Spinal cord (tissue), 10 donors: ENCODE measurements around the gene CD48. TPM values are rescaled to one million over a fixed set of nuclear protein-coding genes. Genes with fewer than 3 reads are reported as not detected.

Experiments used
- DNase-seq, 6 donors: peaks; one replicate each; pipeline versions ENCODE4 v3.0.0 to v3.0.0-alpha.2; 2013 to 2015; ENCODE audit warnings: low spot score in 6 of 6, low read depth in 4 of 6
- H3K27ac ChIP-seq: one replicate; pipeline ENCODE4 v1.5.1; 2013; ENCODE audit warnings: low read depth, low read length, control low read depth
- H3K27me3 ChIP-seq: one replicate; pipeline ENCODE4 v1.6.1; 2013; ENCODE audit warnings: low read length; ENCODE audit not compliant: control insufficient read depth, insufficient read depth
- H3K36me3 ChIP-seq: one replicate; pipeline ENCODE4 v1.6.1; 2013; ENCODE audit warnings: low read length; ENCODE audit not compliant: control insufficient read depth, insufficient read depth
- H3K4me1 ChIP-seq: one replicate; pipeline ENCODE4 v1.6.1; 2013; ENCODE audit warnings: low read length; ENCODE audit not compliant: control insufficient read depth, insufficient read depth
- H3K4me3 ChIP-seq: one replicate; pipeline ENCODE4 v1.5.1; 2013; ENCODE audit warnings: low read depth, low read length, control low read depth
- H3K9me3 ChIP-seq: one replicate; pipeline ENCODE4 v1.6.1; 2013; ENCODE audit warnings: low read length; ENCODE audit not compliant: control insufficient read depth, insufficient read depth
- WGBS: methylation state at CpG from one replicate; pipeline ENCODE4 v1.1.5; 2013; ENCODE audit warnings: missing lambda C conversion rate; ENCODE audit not compliant: insufficient coverage; 5-methylcytosine and 5-hydroxymethylcytosine counted together
- polyA plus RNA-seq, 2 donors: library from polyadenylated mRNA; unstranded; fragments of 120-200 nt; gene quantifications; one replicate each; pipeline ENCODE4 v1.2.1, GENCODE V29; 2013; ENCODE audit not compliant: insufficient read length in 2 of 2
- total RNA-seq, 2 donors: library from RNA; depleted of rRNA in 1 of 2; stranded (reverse); fragments of 120-200 nt in 1 of 2; fragments of >200 nt in 1 of 2; gene quantifications; one replicate each; pipeline versions ENCODE4 v1.2.3 to v1.2.4, GENCODE V29; 2013 to 2014
- donor health status: healthy.

Gene CD48
- total and polyA plus RNA-seq, 4 donors, result 0.62 to 9.4 (median 1.1) TPM; not detected in 1

DNA sequence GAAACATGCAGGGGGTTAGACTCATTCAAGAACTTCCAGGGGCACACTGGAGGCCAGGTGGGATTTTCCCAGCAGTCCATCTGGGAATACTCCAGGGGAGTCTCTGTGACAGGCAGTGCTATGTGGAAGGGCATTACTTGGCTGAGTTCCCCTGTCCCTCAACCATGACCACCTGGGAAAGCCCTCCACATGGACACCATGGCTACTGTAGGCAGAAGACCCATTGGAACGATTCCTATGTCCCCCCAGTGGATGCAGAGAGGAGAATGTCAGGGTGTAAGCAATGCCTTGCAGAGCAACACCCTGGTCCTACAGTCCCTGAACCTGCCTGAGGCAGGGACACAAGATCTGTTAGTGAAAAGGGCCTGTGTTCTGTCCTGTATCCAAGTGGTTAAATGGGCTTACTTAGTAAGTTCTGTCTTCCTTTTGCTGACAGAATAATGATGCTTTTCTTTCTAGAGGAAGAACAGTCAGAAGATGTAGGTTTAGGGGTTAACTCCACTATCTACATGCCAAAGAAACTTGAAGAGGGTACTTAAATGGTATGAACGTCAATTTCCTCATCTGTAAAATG lies 78.2 kb downstream of the CD48 start:
- no peak for DNase-seq
- no peak overlapping the region for H3K4me3 ChIP-seq
- no peaks in the 10 kb centered on the region for H3K9me3 ChIP-seq
- H3K4me1 ChIP-seq, result no peaks in the 10 kb centered on the region
- H3K36me3 ChIP-seq, result no peaks in the 10 kb centered on the region
- 75% methylated on average over 1 of the region's 2 CpGs for WGBS
- no peak overlapping the region for H3K27ac ChIP-seq
- H3K27me3 ChIP-seq, result no peaks in the 10 kb centered on the region

DNA sequence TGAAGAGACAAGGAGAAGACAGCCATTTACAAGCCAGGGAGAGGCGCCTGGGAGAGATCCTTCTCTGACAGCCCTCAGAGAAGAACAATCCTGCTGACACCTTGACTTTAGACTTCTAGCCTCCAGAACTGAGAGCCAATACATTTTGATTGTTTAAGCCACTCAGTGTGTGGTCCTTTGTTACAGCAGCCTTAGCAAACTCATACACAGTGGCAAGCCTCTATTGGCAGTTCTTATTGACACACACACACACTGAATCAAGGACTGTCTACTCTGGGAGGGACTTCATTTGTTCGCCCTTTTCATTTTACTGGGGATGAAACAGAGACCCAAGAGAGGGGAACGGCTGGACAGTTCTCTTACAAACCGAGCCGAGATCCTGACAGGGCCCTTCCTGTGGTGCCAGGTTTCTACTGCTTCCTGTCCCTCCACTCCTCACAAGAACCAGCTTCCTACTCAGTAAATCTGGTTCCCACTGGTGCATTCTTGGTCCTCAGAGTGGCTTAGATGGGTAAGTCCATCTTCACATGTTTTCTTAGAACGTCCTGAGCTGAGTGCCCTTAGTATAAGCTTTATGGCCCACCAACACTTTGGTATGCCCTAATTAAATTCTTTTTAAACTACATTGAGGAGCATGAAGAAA lies 79.5 kb downstream of the CD48 start:
- Histone ChIP-seq H3K4me1 (no peaks in the 10 kb centered on the region), H3K27ac (no peak overlapping the region), H3K9me3 (no peaks in the 10 kb centered on the region), H3K36me3 (no peaks in the 10 kb centered on the region), H3K4me3 (no peak overlapping the region), H3K27me3 (no peaks in the 10 kb centered on the region)
- WGBS, result 83% methylated on average over 4 of the region's 6 CpGs
- no peak for DNase-seq

DNA sequence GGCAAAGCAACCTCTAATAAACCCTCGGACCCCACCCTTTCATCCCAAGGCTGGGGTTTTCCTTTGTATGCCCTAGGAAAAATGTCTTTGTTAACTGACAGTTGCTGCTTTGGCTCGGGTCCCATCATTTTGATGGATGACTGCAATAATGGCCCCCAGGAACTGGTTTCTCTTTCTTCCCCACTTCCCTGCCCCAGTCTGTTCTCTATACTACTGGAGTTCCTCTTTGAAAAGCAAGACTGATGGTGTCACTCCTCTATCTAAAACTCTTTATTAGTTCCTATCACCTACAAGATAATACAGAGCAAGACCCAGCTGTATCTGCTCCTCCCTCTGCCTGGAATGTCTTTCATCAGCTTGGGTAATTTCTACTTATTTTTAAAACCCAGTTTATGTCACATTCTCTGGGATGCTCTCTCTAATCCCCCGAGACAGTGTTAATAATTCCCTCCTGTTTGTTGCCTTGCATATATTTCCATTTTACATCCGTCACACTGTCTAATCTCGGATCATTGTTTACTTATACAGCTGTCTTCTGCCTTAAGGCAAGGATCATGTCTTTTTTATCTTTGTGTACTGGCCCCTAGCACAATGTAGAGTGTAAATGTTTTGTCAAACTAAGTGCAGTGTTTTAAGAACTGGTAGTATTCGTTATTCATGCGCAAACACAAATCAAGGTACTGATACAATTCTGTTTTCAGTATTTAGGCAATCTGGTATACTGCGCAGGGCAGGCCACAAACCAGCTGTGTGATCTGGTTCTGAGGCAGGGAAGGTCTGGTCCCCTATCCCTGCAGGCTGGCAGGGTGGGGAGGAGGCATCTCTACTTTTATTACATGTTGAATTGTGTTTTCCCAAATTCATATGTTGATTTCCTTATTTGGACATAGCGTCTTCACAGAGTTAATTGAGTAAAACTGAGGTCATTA lies 80.8 kb downstream of the CD48 start:
- 63% methylated on average over 5 of the region's 9 CpGs for WGBS
- DNase-seq, result peak in 1 of 6 donors; percentile 33

DNA sequence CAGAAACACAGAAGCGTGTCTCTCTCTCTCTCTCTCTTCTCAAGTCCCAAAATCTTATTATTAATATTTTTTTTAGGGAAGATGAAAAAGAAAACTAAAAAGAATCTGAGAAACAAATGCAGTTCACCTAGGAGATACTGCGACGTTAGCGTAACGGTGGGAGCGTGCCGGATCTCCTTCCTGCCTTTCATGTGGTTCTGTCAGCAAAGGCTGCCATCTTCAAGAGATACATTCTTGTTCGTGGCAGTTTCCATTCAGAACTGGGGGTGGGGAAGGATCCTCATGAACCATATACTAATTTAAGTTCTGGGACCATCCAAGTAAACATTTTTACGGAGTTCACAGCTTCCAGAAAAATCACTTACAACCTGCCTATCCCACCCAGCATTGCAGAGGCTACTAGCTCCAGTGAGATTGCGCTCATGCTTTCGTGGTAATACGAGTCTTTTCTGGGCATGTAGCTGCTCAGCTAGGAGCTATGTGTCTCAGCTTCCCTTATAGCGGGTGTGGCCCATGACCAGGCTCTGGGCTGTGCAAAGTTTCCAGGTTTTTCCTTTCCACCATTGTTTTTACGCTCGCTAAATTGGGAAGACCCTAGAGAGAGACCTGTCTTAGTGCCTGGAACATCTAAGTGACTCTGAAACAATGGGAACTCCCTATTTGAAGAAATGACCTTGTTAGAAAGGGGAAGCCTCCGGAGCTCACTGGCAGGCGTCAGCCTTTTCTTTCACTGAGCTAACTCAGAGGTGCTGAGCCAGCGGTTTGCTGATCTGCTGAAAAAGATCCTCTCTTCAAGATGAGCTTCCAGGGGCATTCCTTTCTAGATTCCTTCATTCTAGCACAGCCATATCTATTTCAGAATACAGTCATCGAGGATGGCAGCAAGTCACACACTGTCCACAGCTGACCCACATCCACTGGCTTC lies 82.1 kb downstream of the CD48 start:
- H3K9me3 ChIP-seq, result no peaks in the 10 kb centered on the region
- DNase-seq, result peak in 2 of 6 donors; percentile 12 to 41
- H3K4me3 ChIP-seq, result no peak overlapping the region
- H3K27me3 ChIP-seq, result no peaks in the 10 kb centered on the region
- H3K4me1 ChIP-seq, result no peaks in the 10 kb centered on the region
- H3K27ac ChIP-seq, result no peak overlapping the region
- H3K36me3 ChIP-seq, result no peaks in the 10 kb centered on the region
- WGBS, result 71% methylated on average over 15 of the region's 19 CpGs

More for the DNA sequence above, 80.8 kb downstream of the CD48 start:
- H3K27ac ChIP-seq, result no peak overlapping the region
- no peak overlapping the region for H3K4me3 ChIP-seq
- H3K36me3 ChIP-seq, result no peaks in the 10 kb centered on the region
- no peaks in the 10 kb centered on the region for H3K4me1 ChIP-seq
- no peaks in the 10 kb centered on the region for H3K9me3 ChIP-seq
- H3K27me3 ChIP-seq, result no peaks in the 10 kb centered on the region

DNA sequence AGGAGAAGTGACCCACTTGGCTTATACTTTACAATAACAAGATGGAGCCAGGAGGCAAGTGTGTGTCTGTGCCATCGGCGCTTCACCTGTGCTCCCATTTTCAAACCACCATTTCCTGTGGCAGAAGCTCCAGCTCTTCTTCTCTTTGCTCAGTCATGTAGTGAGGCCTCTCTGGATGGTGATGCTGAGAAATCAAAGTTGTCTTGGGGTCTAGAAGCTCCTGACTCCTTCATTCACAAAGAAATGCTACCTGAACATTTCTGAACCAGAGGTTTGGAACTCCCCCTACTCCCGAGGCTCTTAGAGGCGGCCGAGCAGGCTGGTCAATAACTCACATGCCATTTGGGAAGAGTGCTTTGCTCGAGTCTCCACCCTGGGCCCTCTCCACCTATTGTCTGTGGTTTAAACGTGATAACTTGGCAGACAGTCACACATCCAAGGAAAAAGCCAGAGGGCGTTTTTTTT lies 82.8 kb downstream of the CD48 start:
- 56% methylated on average over 3 of the region's 8 CpGs for WGBS
- Histone ChIP-seq H3K9me3 (no peaks in the 10 kb centered on the region), H3K36me3 (no peaks in the 10 kb centered on the region), H3K4me1 (no peaks in the 10 kb centered on the region), H3K27me3 (no peaks in the 10 kb centered on the region), H3K4me3 (no peak overlapping the region), H3K27ac (no peak overlapping the region)
- no peak for DNase-seq

Other genes with a start within 250 kb of the CD48 start
- gene SLAMF6, start 188.6 kb downstream of the CD48 start, total RNA-seq, result under 1 TPM; 0.10 to 0.11 TPM
- gene SLAMF6, start 188.6 kb downstream of the CD48 start, polyA plus RNA-seq, result under 1 TPM in 1 of 2 donors, not detected in 1; 0.14 TPM
- 10 to 100 TPM in 1 of 2 donors, 1 to 10 TPM in 1; 4.6 to 10.1 TPM for gene CD84, start 132.3 kb downstream of the CD48 start, total RNA-seq
- 1 to 10 TPM; 3.3 to 6.0 TPM for gene CD84, start 132.3 kb downstream of the CD48 start, polyA plus RNA-seq
- not detected for gene SLAMF1, start 64.8 kb downstream of the CD48 start, total RNA-seq
- not detected for gene SLAMF1, start 64.8 kb downstream of the CD48 start, polyA plus RNA-seq
- under 1 TPM; 0.11 to 0.59 TPM for gene SLAMF7, start 27.4 kb upstream of the CD48 start, total RNA-seq
- not detected for gene SLAMF7, start 27.4 kb upstream of the CD48 start, polyA plus RNA-seq
- under 1 TPM in 1 of 2 donors, not detected in 1; 0.10 TPM for gene LY9, start 84.4 kb upstream of the CD48 start, total RNA-seq
- under 1 TPM; 0.15 to 0.35 TPM for gene LY9, start 84.4 kb upstream of the CD48 start, polyA plus RNA-seq
- under 1 TPM in 1 of 2 donors, not detected in 1; 0.69 TPM for gene CD244, start 151.1 kb upstream of the CD48 start, total RNA-seq
- gene CD244, start 151.1 kb upstream of the CD48 start, polyA plus RNA-seq, result under 1 TPM in 1 of 2 donors, not detected in 1; 0.11 TPM
- gene ITLN1, start 173.4 kb upstream of the CD48 start, total RNA-seq, result 1 to 10 TPM in 1 of 2 donors, under 1 TPM in 1; 0.22 to 1.1 TPM
- gene ITLN1, start 173.4 kb upstream of the CD48 start, polyA plus RNA-seq, result not detected
- under 1 TPM; 0.17 to 0.20 TPM for gene ITLN2, start 243.0 kb upstream of the CD48 start, total RNA-seq
- gene ITLN2, start 243.0 kb upstream of the CD48 start, polyA plus RNA-seq, result under 1 TPM in 1 of 2 donors, not detected in 1; 0.21 TPM